Measurements from ENCODE around the gene PSORS1C1. TPM values are rescaled to one million over a fixed set of nuclear protein-coding genes. Genes with fewer than 3 reads are reported as not detected.

PSORS1C1 gene
- total RNA-seq, 1 experiment from 2014 or later = 0.48 TPM

- Histone ChIP-seq H3T11ph (ENCODE audit: low read length) (no peak overlapping the region), H3K56ac (ENCODE audit: insufficient read length, low read depth, low read length) (no peak overlapping the region), H2BK120ac (ENCODE audit: low read depth, low read length, poor library complexity, severe bottlenecking) (no peak overlapping the region), H3K23ac (ENCODE audit: insufficient read length, low read depth, low read length) (no peak overlapping the region), H3K79me1 (ENCODE audit: insufficient read depth, low read depth, low read length, poor library complexity, severe bottlenecking) (no peaks in the 10 kb centered on the region), H2BK20ac (ENCODE audit: low read depth, low read length, poor library complexity, severe bottlenecking) (no peak overlapping the region), H3K4me2 (ENCODE audit: insufficient read depth, insufficient read length, low read length) (no peak overlapping the region), H2AK5ac (ENCODE audit: insufficient read length, low read length) (no peak overlapping the region), H3K14ac (ENCODE audit: insufficient read depth, low read length) (no peak overlapping the region), H4K8ac (replicated peaks; ENCODE audit: insufficient read length, low read depth, low read length) (no peak overlapping the region), H3K27me3 (ENCODE audit: insufficient read depth, low read length) (no peaks in the 10 kb centered on the region), H3K9ac (ENCODE audit: extremely low read depth, insufficient read length, low read length) (no peak overlapping the region), H4K20me1 (ENCODE audit: control insufficient read depth, insufficient read depth, insufficient read length) (no peaks in the 10 kb centered on the region), H3K23me2 (ENCODE audit: insufficient read length, low read depth, low read length, poor library complexity, severe bottlenecking) (peaks cover 17% of the 10 kb centered on the region), H2BK5ac (ENCODE audit: insufficient read length, low read length) (no peak overlapping the region), H2AFZ (ENCODE audit: low read length) (no peak overlapping the region), H3K79me2 (ENCODE audit: insufficient read depth, low read length) (peaks cover 38% of the 10 kb centered on the region), H2BK12ac (ENCODE audit: insufficient read length, low read depth, low read length) (no peak overlapping the region), H3K4me1 (ENCODE audit: insufficient read depth, low read length) (peaks cover 2% of the 10 kb centered on the region; the same call in 1 of the 2 replicates), H3K4ac (ENCODE audit: low read depth, low read length) (no peak overlapping the region), H4K5ac (ENCODE audit: insufficient read length, low read depth, low read length) (no peak overlapping the region), H3K27ac (ENCODE audit: insufficient read length, low read depth, low read length) (no peak overlapping the region), H3K9me3 (ENCODE audit: control insufficient read depth, low read depth, low read length) (no peaks in the 10 kb centered on the region), H2BK15ac (ENCODE audit: low read depth, low read length) (no peak overlapping the region), H3K18ac (ENCODE audit: insufficient read length, low read depth, low read length) (no peak overlapping the region), H4K91ac (ENCODE audit: insufficient read length, low read depth, low read length) (no peak overlapping the region)
- WGBS (ENCODE audit: extremely low coverage, insufficient read length, low lambda C conversion rate) = no CpG with 5 or more reads among the region's 5 CpGs
- Mint-ChIP-seq H3K36me3 (ENCODE audit: insufficient read depth in 1 of 3, low read depth in 3 of 3) (peaks cover 57 to 90% (median 57%) of the 10 kb centered on the region in 3 experiments), H3K27ac (peak overlapping the region in 2 of 3 experiments; percentile 50 to 82; a peak in 6 of 7 replicates), H3K4me1 (peaks cover 57 to 67% of the 10 kb centered on the region in 2 experiments), H3K4me3 (peak overlapping the region; percentile 91), H3K27me3 (ENCODE audit: low read depth) (no peaks in the 10 kb centered on the region; the same call in 1 of the 2 replicates), H3K9me3 (no peaks in the 10 kb centered on the region)
- no peak for TF ChIP-seq CTCF (conservative IDR thresholded peaks at IDR 0.05)
- DNase-seq = no peak
Measured at GRCh38 chr6:31165986-31166385, 51.4 kb downstream of the PSORS1C1 start.
